Measurements from ENCODE around the gene SLC25A41.
A peak's percentile ranks its signal among the peaks of the same experiment; 100 is the strongest.
"Not testable (repeated sequence)": the region's sequence is repeated elsewhere in the genome, so short reads cannot be mapped to it uniquely, and the experiment has no call there.

The SLC25A41 gene

GRCh38 chr19:6412061-6412446, 21.5 kb downstream of the SLC25A41 start:
- DNase-seq (ENCODE audit: low spot score) = no peak

DNA sequence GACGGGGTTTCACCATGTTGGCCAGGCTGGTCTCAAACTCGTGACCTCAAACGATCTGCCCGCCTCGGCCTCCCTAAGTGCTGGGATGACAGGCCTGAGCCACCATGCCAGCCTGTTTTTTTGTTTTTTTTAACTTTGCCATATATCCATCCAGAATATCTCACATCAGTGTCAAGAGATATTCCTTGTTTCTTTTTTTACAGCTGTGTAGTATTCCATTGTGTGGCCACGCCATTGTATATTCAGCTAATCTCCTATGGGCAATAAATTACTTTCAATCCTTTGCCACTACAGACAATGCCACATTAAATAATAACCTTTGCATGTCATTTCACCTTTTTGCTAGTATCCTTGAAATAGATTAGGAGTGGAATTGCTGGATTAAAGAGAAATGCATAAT, 24.2 kb downstream of the SLC25A41 start:
- DNase-seq (ENCODE audit: low spot score) = no peak

DNA sequence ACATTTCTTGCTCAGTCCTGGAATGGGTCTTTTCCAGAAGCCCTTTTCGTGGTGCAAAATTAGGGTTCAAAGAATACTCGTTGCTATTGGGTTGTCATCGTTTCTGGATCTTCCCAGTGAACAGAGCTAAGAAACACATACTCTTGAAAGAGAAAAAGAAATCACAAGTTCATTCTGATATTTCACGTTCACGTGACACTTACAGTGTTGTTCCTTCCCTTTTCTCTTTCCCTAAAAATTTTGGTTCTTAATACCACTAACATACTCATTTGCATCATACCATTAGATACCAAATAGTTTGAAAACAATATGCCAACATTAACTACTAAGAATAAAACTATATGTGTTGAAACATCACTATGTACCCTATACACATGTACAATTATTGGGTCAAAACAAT, 27.2 kb downstream of the SLC25A41 start:
- no peak for DNase-seq (ENCODE audit: low spot score)

DNA sequence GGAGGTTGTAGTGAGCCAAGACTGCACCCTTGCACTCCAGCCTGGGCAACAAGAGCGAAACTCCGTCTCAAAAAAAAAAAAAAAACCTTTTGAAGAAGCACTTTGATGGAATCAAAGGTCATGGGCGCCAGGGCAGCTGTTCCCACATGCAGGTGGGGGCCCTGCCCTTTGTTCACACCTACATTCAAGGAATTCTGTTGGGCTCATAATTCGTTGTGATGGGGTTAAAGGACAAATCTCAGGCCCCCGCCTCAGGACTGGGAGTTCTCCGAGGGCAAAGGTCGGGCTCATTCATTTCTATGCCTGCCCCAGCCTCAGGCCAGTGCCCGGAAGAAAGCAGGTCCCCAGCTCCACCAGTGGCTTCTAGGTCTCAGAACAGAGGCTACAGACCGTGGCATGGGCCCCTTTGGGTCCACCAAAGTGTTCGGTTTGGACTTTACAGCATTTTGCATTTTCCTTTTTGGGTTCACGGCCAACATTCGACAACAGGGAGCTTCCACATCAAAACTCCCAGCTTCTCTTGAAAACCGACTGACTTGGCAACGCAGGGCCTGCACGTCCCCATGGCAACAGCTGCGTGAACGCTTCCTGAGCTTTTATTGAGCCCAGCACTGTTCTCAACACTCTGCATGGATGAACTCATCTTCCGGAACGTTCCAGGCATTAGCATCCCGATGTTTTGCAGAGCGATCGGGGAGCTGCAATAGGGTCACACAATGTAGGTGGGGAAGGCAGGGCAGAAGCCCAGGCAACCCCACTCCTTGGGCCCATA, 30.5 kb downstream of the SLC25A41 start:
- DNase-seq (ENCODE audit: low spot score) = no peak

DNA sequence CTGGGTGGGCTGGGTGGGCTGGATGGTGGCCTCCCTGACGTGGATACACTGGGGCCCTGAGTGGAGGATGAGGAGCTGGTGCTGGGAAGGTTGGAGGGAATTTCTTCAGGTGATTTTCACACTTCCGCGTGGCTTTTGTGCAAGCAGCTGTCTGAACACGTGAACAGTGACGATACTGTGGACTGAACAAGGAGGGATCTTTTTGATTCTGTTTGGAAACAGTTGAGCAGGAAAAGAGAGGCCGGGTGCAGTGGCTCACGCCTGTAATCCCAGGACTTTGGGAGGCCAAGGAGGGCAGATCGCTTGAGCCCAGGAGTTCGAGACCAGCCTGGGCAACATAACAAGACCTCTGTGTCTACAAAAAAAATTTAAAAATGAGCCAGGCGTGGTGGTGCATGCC, 31.5 kb downstream of the SLC25A41 start:
- no peak for DNase-seq (ENCODE audit: low spot score)

- not testable (repeated sequence) for DNase-seq (ENCODE audit: low spot score)
These were observed 33.3 kb downstream of the SLC25A41 start for GRCh38 chr19:6400062-6400944.

DNA sequence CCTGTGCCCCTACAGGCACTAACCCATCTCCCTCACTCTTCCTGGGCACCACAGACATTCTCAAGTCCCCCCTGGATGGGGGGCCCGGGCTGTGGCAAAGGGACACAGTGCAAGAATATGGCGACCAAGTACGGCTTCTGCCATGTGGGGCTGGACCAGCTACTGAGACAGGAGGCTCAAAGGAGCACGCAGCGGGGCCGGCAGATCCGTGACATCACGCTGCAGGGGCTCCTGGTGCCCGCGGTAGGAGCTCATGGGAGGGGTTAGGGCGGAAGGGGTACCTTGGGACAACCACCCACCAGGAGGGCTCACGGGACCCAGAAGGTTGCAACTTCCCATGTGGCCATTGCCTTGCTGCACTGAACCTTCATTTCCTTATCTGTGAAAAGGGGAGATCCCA, 37.3 kb downstream of the SLC25A41 start:
- no peak for DNase-seq (ENCODE audit: low spot score)

- no peak for DNase-seq (ENCODE audit: low spot score)
These were observed 38.7 kb downstream of the SLC25A41 start for GRCh38 chr19:6394831-6395230.

- peak; percentile 78 for DNase-seq (ENCODE audit: low spot score)
These were observed 39.6 kb downstream of the SLC25A41 start for GRCh38 chr19:6393983-6394412.

- DNase-seq (ENCODE audit: low spot score) = peak; percentile 94
These were observed 40.2 kb downstream of the SLC25A41 start, which contains the start of gene GTF2F1 for GRCh38 chr19:6393074-6393982. TSS of gene GTF2F1 (minus strand) at chr19:6393164. CDS start at chr19:6392995, 169 bp downstream.

DNA sequence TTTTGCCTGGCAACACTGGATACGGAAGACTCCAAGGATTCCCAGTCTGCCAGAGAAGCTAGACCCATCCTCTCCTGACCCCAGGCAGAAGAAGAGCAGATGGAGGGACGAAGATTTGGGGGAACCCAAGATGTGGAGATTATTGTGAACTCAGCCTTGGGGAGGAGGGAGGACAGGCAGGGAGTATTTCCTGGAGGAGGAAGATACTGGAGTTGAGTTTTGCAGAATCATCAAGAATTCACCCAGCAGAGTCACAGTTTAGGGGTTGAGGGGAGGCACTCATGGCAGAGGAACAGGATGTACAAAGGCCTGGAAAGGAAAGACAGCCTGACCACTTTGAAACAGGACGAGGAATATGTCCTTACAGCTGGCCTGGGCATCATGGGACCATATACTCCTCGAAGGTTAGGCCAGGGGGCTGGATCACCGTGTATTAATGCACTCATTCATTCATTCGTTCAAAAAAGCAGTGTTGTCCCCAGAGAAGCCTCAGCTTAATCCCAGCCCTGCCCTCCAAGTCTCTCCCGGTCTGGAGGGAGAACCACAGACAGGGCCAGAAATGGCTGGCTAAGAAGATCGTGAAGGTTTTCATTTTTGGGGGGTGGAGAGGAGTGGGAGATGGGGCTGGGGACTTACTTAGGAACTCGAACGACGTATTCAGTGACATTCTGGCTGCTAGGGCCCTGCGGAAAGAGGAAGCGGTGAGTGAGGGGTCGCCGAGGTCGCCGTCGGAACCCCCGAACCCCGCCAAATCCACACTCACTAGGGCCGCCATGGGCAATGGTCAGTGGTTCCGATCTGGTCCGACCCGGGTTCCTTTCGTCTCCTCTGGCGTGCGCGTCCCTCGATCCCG, 41.1 kb downstream of the SLC25A41 start:
- no peak for DNase-seq (ENCODE audit: low spot score)

DNA sequence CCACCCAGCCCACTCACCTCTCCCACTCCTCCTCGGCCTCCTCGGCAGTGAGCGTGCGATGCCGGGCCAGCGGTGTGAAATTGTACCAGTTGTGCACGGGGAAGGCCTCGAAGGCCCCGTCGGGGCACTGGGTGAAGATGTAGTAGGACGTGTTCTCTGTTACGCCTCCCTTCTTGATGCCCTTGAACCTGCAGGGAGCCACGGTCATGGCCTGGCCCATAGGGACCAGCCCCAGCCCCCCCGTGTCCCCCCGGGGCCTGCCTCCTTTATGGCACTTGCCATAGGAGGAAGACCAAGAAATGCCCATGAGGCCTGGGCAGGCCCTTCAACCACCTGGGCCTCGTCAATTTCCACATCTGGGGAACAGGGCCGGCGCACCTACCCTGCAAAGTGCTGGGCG, 46.2 kb downstream of the SLC25A41 start:
- DNase-seq (ENCODE audit: low spot score) = no peak

DNA sequence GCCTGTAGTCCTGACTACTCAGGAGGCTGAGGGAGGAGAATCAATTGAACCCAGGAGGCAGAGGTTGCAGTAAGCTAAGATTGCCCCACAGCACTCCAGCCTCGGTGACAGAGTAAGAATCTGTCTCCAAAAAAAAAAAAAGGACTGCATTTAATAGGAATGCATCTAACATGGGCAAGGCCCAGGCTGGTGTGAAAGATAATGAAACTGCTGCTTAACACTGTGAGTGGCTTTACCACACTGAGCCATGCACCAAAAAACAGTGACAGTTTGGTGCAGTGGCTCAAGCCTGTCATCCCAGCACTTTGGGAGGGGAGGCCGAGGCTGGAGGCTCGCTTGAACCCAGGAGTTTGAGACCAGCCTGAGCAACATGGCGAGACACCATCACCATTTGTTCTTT, 49.2 kb downstream of the SLC25A41 start:
- no peak for DNase-seq (ENCODE audit: low spot score)

GRCh38 chr19:6383188-6383587, 50.4 kb downstream of the SLC25A41 start:
- no peak for DNase-seq (ENCODE audit: low spot score)

DNA sequence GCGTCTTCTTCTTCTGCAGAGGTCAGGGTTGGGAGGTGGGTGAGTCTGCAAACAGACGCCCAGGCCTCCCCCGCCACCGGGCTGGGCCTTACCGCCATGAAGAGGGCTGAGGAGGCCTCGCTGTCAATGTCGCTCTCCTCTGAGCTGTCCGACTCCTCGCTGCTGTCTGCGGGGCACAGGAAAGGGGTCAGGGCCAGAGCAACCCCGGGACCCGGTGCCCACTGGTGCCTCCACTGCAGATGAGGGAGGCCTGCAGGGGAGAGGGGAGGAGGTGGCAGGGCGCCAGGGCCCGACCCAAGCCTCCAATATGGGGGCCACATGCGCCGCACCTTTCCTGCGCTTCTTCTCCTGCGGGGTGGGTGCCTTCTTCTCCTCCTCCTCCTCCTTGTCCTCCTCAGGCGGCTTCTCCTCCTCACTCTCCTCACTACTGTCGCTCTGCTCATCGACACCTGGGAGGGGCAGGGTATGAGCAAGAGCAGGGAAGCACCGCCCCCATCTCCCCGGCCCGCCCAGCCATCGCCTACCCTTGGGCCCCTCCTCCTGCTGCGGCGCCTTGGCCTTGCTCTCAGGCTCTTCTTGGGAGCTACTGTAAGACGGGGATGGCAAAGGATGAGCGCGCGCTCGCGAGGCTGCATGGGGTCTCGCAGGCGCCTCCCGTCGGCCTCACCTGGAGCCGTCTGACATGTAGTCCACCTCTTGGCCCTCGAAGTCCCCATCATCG, 52.4 kb downstream of the SLC25A41 start:
- no peak for DNase-seq (ENCODE audit: low spot score)

GRCh38 chr19:6379744-6380143, 53.8 kb downstream of the SLC25A41 start:
- DNase-seq (ENCODE audit: low spot score) = no peak

- no peak for DNase-seq (ENCODE audit: low spot score)
These were observed 55.1 kb downstream of the SLC25A41 start for GRCh38 chr19:6378486-6378885.

- no peak for DNase-seq (ENCODE audit: low spot score)
These were observed 55.5 kb downstream of the SLC25A41 start for GRCh38 chr19:6378041-6378440.

DNA sequence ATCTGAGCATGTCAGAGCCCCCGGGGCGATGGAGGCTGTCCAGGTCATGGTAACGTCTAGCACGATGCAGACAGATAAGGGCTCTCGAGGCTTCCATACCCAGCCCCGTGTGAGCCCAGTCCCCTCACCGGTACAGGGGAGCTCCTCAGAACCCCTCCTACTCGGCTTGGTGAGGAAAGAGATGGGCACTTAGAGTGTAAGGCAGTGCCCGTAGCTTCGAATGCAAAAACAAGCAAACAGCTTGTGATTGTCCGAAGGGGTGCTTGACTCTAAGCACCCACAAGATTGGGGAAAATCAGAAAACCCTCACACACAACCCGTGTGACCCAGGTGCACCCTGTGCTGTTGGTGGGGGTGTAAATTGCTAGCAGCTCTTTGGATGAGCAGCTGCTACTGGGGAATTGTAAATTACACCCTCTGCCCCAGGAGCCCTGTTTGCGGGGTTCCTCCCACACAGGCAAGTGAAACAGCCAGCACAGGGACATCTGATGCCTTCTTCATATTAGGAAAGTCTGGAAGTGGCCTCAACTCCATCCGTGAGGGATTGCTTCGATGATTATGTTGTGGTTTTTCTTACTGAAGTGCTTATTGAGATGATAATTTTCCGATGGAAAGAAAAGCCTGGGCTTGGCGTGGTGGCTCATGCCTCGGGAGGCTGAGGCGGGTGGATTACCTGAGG, 56.9 kb downstream of the SLC25A41 start:
- DNase-seq (ENCODE audit: low spot score) = no peak
